Gastrocnemius medialis (tissue), 4 donors: ENCODE data around the gene PRKN.

Source experiments
- CTCF ChIP-seq, 5 experiments: fragments of 450-650 bp in 3 of 5; fragments of 200-600 bp in 2 of 5; sonication (generic) in 2 of 5; IDR thresholded peaks in 4 of 5; conservative IDR thresholded peaks in 1 of 5; 1 replicate in 4 of 5; 2 replicates in 1 of 5; pipeline ENCODE4 v1.5.1; 2016 to 2019; ENCODE audit warnings: antibody characterized with exemption in 5 of 5, mild to moderate bottlenecking in 3 of 5, moderate library complexity in 3 of 5
- POLR2A ChIP-seq, 2 donors: fragments of 450-650 bp; IDR thresholded peaks; one replicate each; pipeline ENCODE4 v1.6.1; 2017; ENCODE audit warnings: antibody characterized with exemption in 2 of 2, mild to moderate bottlenecking in 2 of 2, moderate library complexity in 2 of 2

GRCh38 chr6:161303628-161304340, 1423.8 kb downstream of the PRKN start:
- TF ChIP-seq CTCF (IDR thresholded peaks at IDR 0.05 in 4 of 5, conservative IDR thresholded peaks at IDR 0.05 in 1 of 5) (no peak), POLR2A (IDR thresholded peaks at IDR 0.05) (no peak)
